HepG2 (cell line): ENCODE data around the gene SYTL1.

Experiments
- CAMTA2 ChIP-seq: sonication (generic); formaldehyde crosslinking; IDR thresholded peaks from 2 replicates; pipeline ENCODE4 v1.4.0; 2020; ENCODE audit warnings: mild to moderate bottlenecking, missing genetic modification reagents, borderline replicate concordance
- CREB1 ChIP-seq, 2 experiments: fragments of 450-650 bp in 1 of 2; IDR thresholded peaks; 2 replicates each; pipeline ENCODE4 v1.6.1; 2016 to 2017; ENCODE audit warnings: control low read depth in 1 of 2, mild to moderate bottlenecking in 1 of 2, missing compliant biosample characterization in 1 of 2, missing genetic modification characterization in 1 of 2
- EZH2 ChIP-seq: conservative IDR thresholded peaks from 2 replicates; pipeline ENCODE4 v1.6.1; 2012; ENCODE audit warnings: mild to moderate bottlenecking, low read depth, low read length, moderate library complexity
- FOXM1 ChIP-seq: sonication (generic); formaldehyde crosslinking; IDR thresholded peaks from 2 replicates; pipeline ENCODE4 v1.5.0; 2020; ENCODE audit warnings: missing genetic modification reagents
- KAT2B ChIP-seq: fragments of 150-350 bp; IDR thresholded peaks from 2 replicates; pipeline ENCODE4 v1.6.1; 2014; ENCODE audit warnings: low read depth, low read length, borderline replicate concordance
- TF ChIP-seq, protein P1 (sequence below): sonication (generic); formaldehyde crosslinking; IDR thresholded peaks from 2 replicates; pipeline ENCODE4 v1.5.0; 2020; ENCODE audit warnings: mild to moderate bottlenecking, missing genetic modification reagents, moderate library complexity
- TF ChIP-seq, protein P2 (sequence below): sonication (generic); formaldehyde crosslinking; IDR thresholded peaks from 2 replicates; pipeline ENCODE4 v1.5.0; 2020; ENCODE audit warnings: missing genetic modification reagents
- TF ChIP-seq, protein P3 (sequence below): sonication (generic); formaldehyde crosslinking; IDR thresholded peaks from 2 replicates; pipeline ENCODE4 v1.4.0; 2020; ENCODE audit warnings: mild to moderate bottlenecking, missing genetic modification reagents, borderline replicate concordance

DNA sequence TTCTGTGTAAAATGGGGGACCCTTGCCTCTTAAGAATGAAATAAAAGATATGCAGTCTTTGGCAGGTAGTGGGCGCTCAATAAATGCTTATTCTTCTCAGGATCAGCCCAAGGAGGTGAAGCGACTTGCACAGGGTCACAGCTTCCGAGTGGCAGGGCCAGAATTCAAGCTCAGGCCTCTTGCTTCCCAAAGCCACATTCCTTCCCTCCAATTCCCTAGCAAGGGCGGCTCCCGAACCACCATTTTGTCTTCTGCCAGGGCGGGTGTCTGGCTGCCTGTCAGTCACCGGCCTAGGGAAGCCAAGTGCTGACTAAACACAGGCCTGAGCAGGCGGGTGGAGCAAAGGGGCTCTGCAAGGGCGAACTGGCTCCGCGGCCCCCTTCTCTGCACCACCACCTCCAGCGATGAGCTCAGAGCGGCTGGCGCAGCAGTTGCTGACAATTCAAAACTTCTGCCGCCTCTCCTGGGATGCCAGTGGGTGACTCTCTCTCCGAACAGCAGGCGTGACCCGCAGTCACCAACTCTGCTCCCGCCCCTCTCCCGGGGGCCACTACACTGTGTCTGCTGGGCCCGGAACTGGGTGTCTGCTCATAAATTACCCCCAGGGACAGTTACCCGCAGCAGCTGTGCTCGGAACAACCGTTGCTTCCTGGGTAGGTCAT lies 61.4 kb downstream of the SYTL1 start:
- TF ChIP-seq, protein P1, sequence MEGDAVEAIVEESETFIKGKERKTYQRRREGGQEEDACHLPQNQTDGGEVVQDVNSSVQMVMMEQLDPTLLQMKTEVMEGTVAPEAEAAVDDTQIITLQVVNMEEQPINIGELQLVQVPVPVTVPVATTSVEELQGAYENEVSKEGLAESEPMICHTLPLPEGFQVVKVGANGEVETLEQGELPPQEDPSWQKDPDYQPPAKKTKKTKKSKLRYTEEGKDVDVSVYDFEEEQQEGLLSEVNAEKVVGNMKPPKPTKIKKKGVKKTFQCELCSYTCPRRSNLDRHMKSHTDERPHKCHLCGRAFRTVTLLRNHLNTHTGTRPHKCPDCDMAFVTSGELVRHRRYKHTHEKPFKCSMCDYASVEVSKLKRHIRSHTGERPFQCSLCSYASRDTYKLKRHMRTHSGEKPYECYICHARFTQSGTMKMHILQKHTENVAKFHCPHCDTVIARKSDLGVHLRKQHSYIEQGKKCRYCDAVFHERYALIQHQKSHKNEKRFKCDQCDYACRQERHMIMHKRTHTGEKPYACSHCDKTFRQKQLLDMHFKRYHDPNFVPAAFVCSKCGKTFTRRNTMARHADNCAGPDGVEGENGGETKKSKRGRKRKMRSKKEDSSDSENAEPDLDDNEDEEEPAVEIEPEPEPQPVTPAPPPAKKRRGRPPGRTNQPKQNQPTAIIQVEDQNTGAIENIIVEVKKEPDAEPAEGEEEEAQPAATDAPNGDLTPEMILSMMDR (CRISPR knock-in tag), result no peak
- TF ChIP-seq KAT2B, result no peak
- TF ChIP-seq, protein P2, sequence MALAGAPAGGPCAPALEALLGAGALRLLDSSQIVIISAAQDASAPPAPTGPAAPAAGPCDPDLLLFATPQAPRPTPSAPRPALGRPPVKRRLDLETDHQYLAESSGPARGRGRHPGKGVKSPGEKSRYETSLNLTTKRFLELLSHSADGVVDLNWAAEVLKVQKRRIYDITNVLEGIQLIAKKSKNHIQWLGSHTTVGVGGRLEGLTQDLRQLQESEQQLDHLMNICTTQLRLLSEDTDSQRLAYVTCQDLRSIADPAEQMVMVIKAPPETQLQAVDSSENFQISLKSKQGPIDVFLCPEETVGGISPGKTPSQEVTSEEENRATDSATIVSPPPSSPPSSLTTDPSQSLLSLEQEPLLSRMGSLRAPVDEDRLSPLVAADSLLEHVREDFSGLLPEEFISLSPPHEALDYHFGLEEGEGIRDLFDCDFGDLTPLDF (CRISPR knock-in tag), result no peak
- no peak for TF ChIP-seq EZH2
- no peak for TF ChIP-seq FOXM1 (CRISPR knock-in tag)
- TF ChIP-seq, protein P3, sequence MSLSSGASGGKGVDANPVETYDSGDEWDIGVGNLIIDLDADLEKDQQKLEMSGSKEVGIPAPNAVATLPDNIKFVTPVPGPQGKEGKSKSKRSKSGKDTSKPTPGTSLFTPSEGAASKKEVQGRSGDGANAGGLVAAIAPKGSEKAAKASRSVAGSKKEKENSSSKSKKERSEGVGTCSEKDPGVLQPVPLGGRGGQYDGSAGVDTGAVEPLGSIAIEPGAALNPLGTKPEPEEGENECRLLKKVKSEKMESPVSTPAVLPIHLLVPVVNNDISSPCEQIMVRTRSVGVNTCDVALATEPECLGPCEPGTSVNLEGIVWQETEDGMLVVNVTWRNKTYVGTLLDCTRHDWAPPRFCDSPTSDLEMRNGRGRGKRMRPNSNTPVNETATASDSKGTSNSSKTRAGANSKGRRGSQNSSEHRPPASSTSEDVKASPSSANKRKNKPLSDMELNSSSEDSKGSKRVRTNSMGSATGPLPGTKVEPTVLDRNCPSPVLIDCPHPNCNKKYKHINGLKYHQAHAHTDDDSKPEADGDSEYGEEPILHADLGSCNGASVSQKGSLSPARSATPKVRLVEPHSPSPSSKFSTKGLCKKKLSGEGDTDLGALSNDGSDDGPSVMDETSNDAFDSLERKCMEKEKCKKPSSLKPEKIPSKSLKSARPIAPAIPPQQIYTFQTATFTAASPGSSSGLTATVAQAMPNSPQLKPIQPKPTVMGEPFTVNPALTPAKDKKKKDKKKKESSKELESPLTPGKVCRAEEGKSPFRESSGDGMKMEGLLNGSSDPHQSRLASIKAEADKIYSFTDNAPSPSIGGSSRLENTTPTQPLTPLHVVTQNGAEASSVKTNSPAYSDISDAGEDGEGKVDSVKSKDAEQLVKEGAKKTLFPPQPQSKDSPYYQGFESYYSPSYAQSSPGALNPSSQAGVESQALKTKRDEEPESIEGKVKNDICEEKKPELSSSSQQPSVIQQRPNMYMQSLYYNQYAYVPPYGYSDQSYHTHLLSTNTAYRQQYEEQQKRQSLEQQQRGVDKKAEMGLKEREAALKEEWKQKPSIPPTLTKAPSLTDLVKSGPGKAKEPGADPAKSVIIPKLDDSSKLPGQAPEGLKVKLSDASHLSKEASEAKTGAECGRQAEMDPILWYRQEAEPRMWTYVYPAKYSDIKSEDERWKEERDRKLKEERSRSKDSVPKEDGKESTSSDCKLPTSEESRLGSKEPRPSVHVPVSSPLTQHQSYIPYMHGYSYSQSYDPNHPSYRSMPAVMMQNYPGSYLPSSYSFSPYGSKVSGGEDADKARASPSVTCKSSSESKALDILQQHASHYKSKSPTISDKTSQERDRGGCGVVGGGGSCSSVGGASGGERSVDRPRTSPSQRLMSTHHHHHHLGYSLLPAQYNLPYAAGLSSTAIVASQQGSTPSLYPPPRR (CRISPR knock-in tag), result no peak
- TF ChIP-seq CREB1 (IDR thresholded peaks at IDR 0.05), result no peak
- no peak for TF ChIP-seq CREB1 (CRISPR knock-in tag; IDR thresholded peaks at IDR 0.05)
- no peak for TF ChIP-seq CAMTA2 (CRISPR knock-in tag)
